GM15510 (cell line): ENCODE results near the gene C13orf42.

Experiments used
- POLR2A ChIP-seq: IDR thresholded peaks from 3 replicates; pipeline ENCODE4 v1.6.1; 2011; ENCODE audit warnings: borderline replicate concordance; ENCODE audit not compliant: insufficient read length; ENCODE audit errors: extremely low read depth

C13orf42 gene

DNA sequence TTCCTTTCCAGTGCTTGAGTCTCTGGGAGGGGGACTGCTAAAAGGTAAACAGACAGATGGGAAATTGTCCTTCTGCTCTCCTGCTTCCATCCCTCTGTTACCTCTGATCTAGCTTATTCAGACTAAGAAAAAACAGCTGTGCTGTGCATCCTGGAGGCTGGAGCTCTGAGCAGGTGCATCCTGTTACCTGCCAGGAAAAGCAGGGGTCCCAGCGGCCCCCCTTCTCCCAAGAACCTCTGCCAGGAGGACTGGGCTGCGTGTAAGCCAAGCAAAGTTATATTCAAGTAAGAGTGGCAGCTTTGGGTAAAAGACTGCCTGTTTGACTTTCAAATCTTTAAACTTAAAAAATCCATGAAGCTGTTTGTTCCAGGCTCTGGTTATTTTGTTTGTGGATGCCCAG, 75.1 kb downstream of the C13orf42 start:
- TF ChIP-seq POLR2A = no peak

GRCh38 chr13:51035469-51035868, 75.6 kb downstream of the C13orf42 start:
- no peak for TF ChIP-seq POLR2A

- no peak for TF ChIP-seq POLR2A
Observed at GRCh38 chr13:51034906-51035305, 76.2 kb downstream of the C13orf42 start.

DNA sequence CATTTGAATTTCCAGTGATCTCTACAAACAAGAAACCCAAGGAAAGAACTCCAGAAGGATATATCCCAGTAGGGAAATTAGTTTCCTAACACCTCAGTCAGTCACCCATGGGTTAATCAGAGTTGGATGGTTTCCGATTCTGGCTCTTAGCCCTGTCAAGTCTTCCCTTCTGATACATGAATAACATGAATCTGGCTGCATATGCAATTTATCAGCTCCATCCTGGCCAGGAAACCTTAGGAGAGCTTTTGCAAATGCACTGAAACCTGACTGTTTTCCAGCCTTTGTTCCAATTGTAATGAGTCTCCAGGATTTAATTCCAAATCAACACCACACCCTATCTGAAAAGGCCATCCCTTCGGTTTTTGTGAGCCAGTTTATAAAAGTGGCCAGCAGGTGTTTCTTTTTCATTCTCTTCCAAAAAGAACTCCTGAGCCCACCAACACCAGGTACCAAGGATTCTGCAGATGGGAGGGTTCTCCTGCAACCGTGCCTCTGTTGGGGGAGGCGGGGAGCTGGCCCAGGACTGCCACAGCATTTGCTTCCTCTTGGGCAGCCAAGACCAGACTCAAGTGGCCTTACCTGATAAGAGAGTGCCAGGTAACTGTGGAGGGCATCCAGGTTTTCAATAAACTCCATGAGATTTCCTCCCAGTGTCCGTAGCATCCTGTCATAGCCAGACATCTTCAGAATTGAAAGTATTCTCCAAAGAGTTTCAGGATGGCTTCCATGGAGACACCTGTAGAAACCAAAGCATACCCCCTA, 77.5 kb downstream of the C13orf42 start:
- no peak for TF ChIP-seq POLR2A

- no peak for TF ChIP-seq POLR2A
Observed at GRCh38 chr13:51032831-51033230, 78.2 kb downstream of the C13orf42 start.
